Natural killer cell treated with Interleukin-12 subunit alpha and Interleukin-12 subunit beta and Interleukin-15 and Interleukin-18, amount 100 ng/mL, for 72 hours (primary cell): ENCODE measurements around the gene FAM174B. TPM values are rescaled to one million over a fixed set of nuclear protein-coding genes. Genes with fewer than 3 reads are reported as not detected.

Source experiments
- ATAC-seq, 2 donors: fragments of 150-1000 bp; cut with Tn5 transposase in 1 of 2; sonication (Bioruptor Pico), chemical (Tn5 transposase) in 1 of 2; 2 replicates each; pipeline ENCODE4 v1.10.0; 2021
- DNase-seq: peaks from one replicate; pipeline ENCODE4 v3.0.0; 2022; ENCODE audit warnings: low spot score
- H3K27ac Mint-ChIP-seq, 2 donors: 1 replicate in 1 of 2; 2 replicates in 1 of 2; pipeline ENCODE4 v1.8.0; 2022; ENCODE audit warnings: mixed read lengths in 2 of 2, mild to moderate bottlenecking in 1 of 2, moderate library complexity in 1 of 2
- H3K27me3 Mint-ChIP-seq, 2 donors: 1 replicate in 1 of 2; 2 replicates in 1 of 2; pipeline ENCODE4 v1.8.0; 2022; ENCODE audit warnings: mixed read lengths in 2 of 2
- H3K36me3 Mint-ChIP-seq: one replicate; pipeline ENCODE4 v1.8.0; 2022; ENCODE audit warnings: mixed read lengths
- H3K4me1 Mint-ChIP-seq, 2 donors: 1 replicate in 1 of 2; 2 replicates in 1 of 2; pipeline ENCODE4 v1.8.0; 2022; ENCODE audit warnings: low read depth in 2 of 2, mixed read lengths in 2 of 2, mild to moderate bottlenecking in 1 of 2
- H3K4me3 Mint-ChIP-seq: one replicate; pipeline ENCODE4 v1.8.0; 2022; ENCODE audit warnings: mixed read lengths
- H3K9me3 Mint-ChIP-seq: 2 replicates; pipeline ENCODE4 v1.8.0; 2022; ENCODE audit warnings: mixed read lengths
- total RNA-seq, 2 donors: library from RNA; stranded (reverse); gene quantifications; one replicate each; pipeline ENCODE4 v1.2.3, GENCODE V29; 2022

The FAM174B gene
- total RNA-seq, 2 donors from 2014 or later = 0.62 to 3.8 TPM

GRCh38 chr15:92601592-92602266 is 53.8 kb downstream of the FAM174B start:
- no peak overlapping the region for H3K27ac Mint-ChIP-seq
- no peak overlapping the region for H3K4me3 Mint-ChIP-seq
- no peaks in the 10 kb centered on the region for H3K36me3 Mint-ChIP-seq
- peaks cover 0 to 6% of the 10 kb centered on the region in 2 donors for H3K4me1 Mint-ChIP-seq
- DNase-seq (no peak), ATAC-seq (no peak)
- no peaks in the 10 kb centered on the region for H3K9me3 Mint-ChIP-seq
- peaks cover 8 to 15% of the 10 kb centered on the region in 2 donors for H3K27me3 Mint-ChIP-seq

- ATAC-seq (no peak), DNase-seq (no peak)
- H3K27me3 Mint-ChIP-seq = peaks cover 8 to 16% of the 10 kb centered on the region in 2 donors
- H3K4me3 Mint-ChIP-seq = no peak overlapping the region
- H3K27ac Mint-ChIP-seq = no peak overlapping the region
- H3K9me3 Mint-ChIP-seq = no peaks in the 10 kb centered on the region
- peaks cover 0 to 6% of the 10 kb centered on the region in 2 donors for H3K4me1 Mint-ChIP-seq
- H3K36me3 Mint-ChIP-seq = no peaks in the 10 kb centered on the region
Observed at GRCh38 chr15:92600856-92601255, 54.7 kb downstream of the FAM174B start.

- H3K27me3 Mint-ChIP-seq = peaks cover 11 to 21% of the 10 kb centered on the region in 2 donors
- H3K36me3 Mint-ChIP-seq = no peaks in the 10 kb centered on the region
- no peak overlapping the region for H3K4me3 Mint-ChIP-seq
- H3K27ac Mint-ChIP-seq = no peak overlapping the region
- H3K9me3 Mint-ChIP-seq = no peaks in the 10 kb centered on the region
- H3K4me1 Mint-ChIP-seq = peaks cover 0 to 6% of the 10 kb centered on the region in 2 donors
- DNase-seq (no peak), ATAC-seq (no peak)
Observed at GRCh38 chr15:92599394-92599970, 56.1 kb downstream of the FAM174B start.

GRCh38 chr15:92597548-92597947 is 58.0 kb downstream of the FAM174B start:
- H3K4me1 Mint-ChIP-seq = peaks cover 0 to 6% of the 10 kb centered on the region in 2 donors
- ATAC-seq = no peak
- no peak overlapping the region for H3K27ac Mint-ChIP-seq
- DNase-seq = no peak
- no peaks in the 10 kb centered on the region for H3K36me3 Mint-ChIP-seq
- no peaks in the 10 kb centered on the region for H3K9me3 Mint-ChIP-seq
- no peak overlapping the region for H3K4me3 Mint-ChIP-seq
- peaks cover 27 to 31% of the 10 kb centered on the region in 2 donors for H3K27me3 Mint-ChIP-seq

GRCh38 chr15:92596623-92597022 is 59.0 kb downstream of the FAM174B start:
- no peak overlapping the region for H3K4me3 Mint-ChIP-seq
- H3K36me3 Mint-ChIP-seq = no peaks in the 10 kb centered on the region
- H3K9me3 Mint-ChIP-seq = no peaks in the 10 kb centered on the region
- H3K27me3 Mint-ChIP-seq = peaks cover 25 to 40% of the 10 kb centered on the region in 2 donors
- no peak for DNase-seq
- ATAC-seq = no peak
- H3K4me1 Mint-ChIP-seq = peaks cover 0 to 6% of the 10 kb centered on the region in 2 donors
- no peak overlapping the region for H3K27ac Mint-ChIP-seq

GRCh38 chr15:92595506-92596381 is 59.8 kb downstream of the FAM174B start:
- H3K4me1 Mint-ChIP-seq = peaks cover 0 to 6% of the 10 kb centered on the region in 2 donors

GRCh38 chr15:92591275-92591674 is 64.3 kb downstream of the FAM174B start:
- H3K27ac Mint-ChIP-seq = no peak overlapping the region
- H3K4me1 Mint-ChIP-seq = no peaks in the 10 kb centered on the region
- DNase-seq (no peak), ATAC-seq (no peak)
- peaks cover 17 to 31% of the 10 kb centered on the region in 2 donors for H3K27me3 Mint-ChIP-seq
- H3K9me3 Mint-ChIP-seq = no peaks in the 10 kb centered on the region
- no peak overlapping the region for H3K4me3 Mint-ChIP-seq
- H3K36me3 Mint-ChIP-seq = no peaks in the 10 kb centered on the region

More at GRCh38 chr15:92595506-92596381, 59.8 kb downstream of the FAM174B start:
- Mint-ChIP-seq H3K9me3 (no peaks in the 10 kb centered on the region), H3K4me3 (no peak overlapping the region), H3K36me3 (no peaks in the 10 kb centered on the region), H3K27me3 (peaks cover 22 to 40% of the 10 kb centered on the region in 2 donors), H3K27ac (no peak overlapping the region)
- DNase-seq = no peak
- ATAC-seq = no peak

- peaks cover 8 to 18% of the 10 kb centered on the region in 2 donors for H3K27me3 Mint-ChIP-seq
- no peak overlapping the region for H3K27ac Mint-ChIP-seq
- H3K4me1 Mint-ChIP-seq = no peaks in the 10 kb centered on the region
- ATAC-seq (no peak), DNase-seq (no peak)
- no peak overlapping the region for H3K4me3 Mint-ChIP-seq
- no peaks in the 10 kb centered on the region for H3K9me3 Mint-ChIP-seq
- H3K36me3 Mint-ChIP-seq = no peaks in the 10 kb centered on the region
Observed at GRCh38 chr15:92586966-92587365, 68.6 kb downstream of the FAM174B start.

DNA sequence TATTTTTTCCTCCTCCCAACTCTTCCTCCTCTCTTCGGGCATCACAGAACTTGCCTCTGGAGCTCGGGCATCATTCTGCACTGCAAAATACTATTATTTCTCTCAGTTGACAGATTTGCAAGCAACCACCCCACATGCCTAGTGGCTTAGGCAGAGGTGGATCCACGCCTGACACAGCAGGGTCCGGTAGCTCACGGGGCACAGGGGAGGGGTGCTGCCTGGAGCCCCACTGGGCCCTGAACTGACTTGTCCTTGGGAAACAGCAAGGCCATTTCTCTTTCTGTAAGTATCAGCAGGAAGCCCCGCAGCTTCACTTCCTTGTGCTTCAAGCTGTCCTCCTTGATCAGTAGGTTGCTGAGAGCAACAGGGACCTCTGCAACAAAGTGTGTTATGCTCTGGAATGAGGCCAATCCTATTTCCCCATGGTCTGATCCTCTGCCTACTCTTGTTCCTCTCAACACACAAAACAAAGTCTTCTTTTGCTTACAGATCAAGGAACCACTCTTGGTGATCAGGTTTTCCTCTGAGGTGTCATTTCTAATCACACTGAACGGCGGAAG is 69.1 kb downstream of the FAM174B start:
- ATAC-seq = no peak

GRCh38 chr15:92584105-92584504 is 71.5 kb downstream of the FAM174B start:
- Mint-ChIP-seq H3K36me3 (no peaks in the 10 kb centered on the region), H3K27ac (no peak overlapping the region), H3K4me1 (no peaks in the 10 kb centered on the region), H3K27me3 (peaks cover 8 to 17% of the 10 kb centered on the region in 2 donors), H3K4me3 (no peak overlapping the region), H3K9me3 (no peaks in the 10 kb centered on the region)
- ATAC-seq = no peak
- no peak for DNase-seq

More for the DNA sequence above, 69.1 kb downstream of the FAM174B start:
- peaks cover 8 to 15% of the 10 kb centered on the region in 2 donors for H3K27me3 Mint-ChIP-seq
- H3K4me1 Mint-ChIP-seq = no peaks in the 10 kb centered on the region
- H3K9me3 Mint-ChIP-seq = no peaks in the 10 kb centered on the region
- H3K4me3 Mint-ChIP-seq = no peak overlapping the region
- no peaks in the 10 kb centered on the region for H3K36me3 Mint-ChIP-seq
- no peak overlapping the region for H3K27ac Mint-ChIP-seq
- no peak for DNase-seq

DNA sequence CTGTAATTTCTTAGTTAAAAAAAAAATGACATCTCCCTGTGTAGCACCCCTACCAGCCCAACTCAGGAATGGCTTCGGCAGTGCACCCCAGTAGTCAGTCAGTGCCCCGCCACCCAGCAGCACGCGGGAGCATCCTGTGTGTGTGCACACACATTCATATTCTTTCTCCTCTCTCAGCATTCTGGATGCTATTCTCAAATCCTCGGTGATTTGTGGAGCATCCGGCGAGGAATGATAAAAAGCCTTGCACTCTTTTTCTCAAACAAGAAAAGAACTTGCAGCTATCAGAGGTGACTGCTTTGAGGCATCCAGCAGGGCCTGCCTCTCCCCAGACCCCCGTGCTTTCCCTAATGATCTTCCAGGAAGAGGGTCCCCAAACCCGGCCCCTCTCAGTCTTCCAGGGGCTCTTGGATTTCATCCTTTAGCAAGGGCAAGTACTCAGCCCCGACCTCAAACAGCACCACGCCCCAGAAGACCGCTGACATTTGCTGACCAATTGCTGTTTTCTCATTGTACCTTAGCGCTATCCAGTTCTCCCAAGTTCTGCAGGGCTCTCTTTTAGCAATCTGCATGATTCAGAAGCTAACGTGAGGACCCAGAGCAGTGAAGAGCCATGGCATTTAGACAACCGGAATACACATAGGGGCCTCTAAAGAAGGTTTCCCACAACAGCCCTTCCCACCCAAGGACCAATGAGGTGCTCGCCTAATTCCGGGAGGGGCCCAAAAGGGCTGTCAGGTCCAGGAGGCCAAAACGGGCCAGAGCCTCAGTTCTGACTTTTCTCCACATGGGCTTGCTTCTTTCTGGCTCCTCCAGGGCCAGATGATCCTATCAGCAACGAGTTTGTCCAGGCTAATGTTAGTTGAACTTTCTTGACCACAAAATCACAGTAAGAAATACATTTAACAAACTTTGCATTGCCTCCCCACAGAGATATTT is 72.2 kb downstream of the FAM174B start:
- H3K36me3 Mint-ChIP-seq = no peaks in the 10 kb centered on the region
- no peaks in the 10 kb centered on the region for H3K9me3 Mint-ChIP-seq
- no peak for ATAC-seq

GRCh38 chr15:92582206-92582605 is 73.4 kb downstream of the FAM174B start:
- no peak overlapping the region for H3K4me3 Mint-ChIP-seq
- no peaks in the 10 kb centered on the region for H3K4me1 Mint-ChIP-seq
- no peak overlapping the region for H3K27ac Mint-ChIP-seq
- H3K36me3 Mint-ChIP-seq = no peaks in the 10 kb centered on the region
- ATAC-seq (no peak), DNase-seq (no peak)
- H3K27me3 Mint-ChIP-seq = peaks cover 8 to 30% of the 10 kb centered on the region in 2 donors
- H3K9me3 Mint-ChIP-seq = no peaks in the 10 kb centered on the region

More for the DNA sequence above, 72.2 kb downstream of the FAM174B start:
- no peak for DNase-seq
- Mint-ChIP-seq H3K4me1 (no peaks in the 10 kb centered on the region), H3K27ac (no peak overlapping the region), H3K4me3 (no peak overlapping the region), H3K27me3 (peaks cover 8 to 24% of the 10 kb centered on the region in 2 donors)
